HepG2 (cell line): ENCODE results near the gene EPB41L4A.

Experiments
- EP300 ChIP-seq, 3 experiments: sonication (generic) in 1 of 3; formaldehyde crosslinking in 1 of 3; IDR thresholded peaks; 2 replicates each; pipeline versions ENCODE4 v1.5.1 to v1.6.1; 2011 to 2020; ENCODE audit warnings: low read depth in 2 of 3, low read length in 2 of 3, borderline replicate concordance in 1 of 3, improper control_type of control experiment in 1 of 3, mild to moderate bottlenecking in 1 of 3, missing genetic modification reagents in 1 of 3, moderate library complexity in 1 of 3
- MBNL3 ChIP-seq: fragments of 250-450 bp; sonication (Bioruptor Pico); conservative IDR thresholded peaks from 2 replicates; pipeline ENCODE4 v1.8.0; 2022; ENCODE audit warnings: mild to moderate bottlenecking, inconsistent platforms
- PHB2 ChIP-seq: fragments of 450-650 bp; IDR thresholded peaks from 2 replicates; pipeline ENCODE4 v1.6.1; 2018; ENCODE audit not compliant: partially characterized antibody
- POLR2A ChIP-seq, 2 experiments: IDR thresholded peaks; 2 replicates each; pipeline ENCODE4 v1.6.1; 2011; ENCODE audit warnings: low read depth in 2 of 2, low read length in 2 of 2, mild to moderate bottlenecking in 1 of 2, moderate library complexity in 1 of 2; ENCODE audit not compliant: insufficient read depth in 1 of 2
- POLR2AphosphoS5 ChIP-seq: IDR thresholded peaks from 2 replicates; pipeline ENCODE4 v1.6.1; 2012; ENCODE audit warnings: low read depth, low read length
- TEF ChIP-seq: sonication (generic); formaldehyde crosslinking; IDR thresholded peaks from 2 replicates; pipeline ENCODE4 v1.5.0; 2020; ENCODE audit warnings: missing genetic modification reagents
- ZFAT ChIP-seq: sonication (generic); formaldehyde crosslinking; conservative IDR thresholded peaks from 2 replicates; pipeline ENCODE4 v1.8.1; 2023; ENCODE audit warnings: missing genetic modification reagents, inconsistent platforms
- TF ChIP-seq, protein P1 (sequence below): sonication (generic); formaldehyde crosslinking; IDR thresholded peaks from 2 replicates; pipeline ENCODE4 v1.5.0; 2020; ENCODE audit warnings: mild to moderate bottlenecking, missing genetic modification reagents, moderate library complexity
- TF ChIP-seq, protein P2 (sequence below): sonication (generic); formaldehyde crosslinking; IDR thresholded peaks from 2 replicates; pipeline ENCODE4 v1.5.0; 2020; ENCODE audit warnings: missing genetic modification reagents, mild to moderate bottlenecking, borderline replicate concordance

GRCh38 chr5:112329419-112330090, 89.5 kb downstream of the EPB41L4A start:
- TF ChIP-seq, protein P1, sequence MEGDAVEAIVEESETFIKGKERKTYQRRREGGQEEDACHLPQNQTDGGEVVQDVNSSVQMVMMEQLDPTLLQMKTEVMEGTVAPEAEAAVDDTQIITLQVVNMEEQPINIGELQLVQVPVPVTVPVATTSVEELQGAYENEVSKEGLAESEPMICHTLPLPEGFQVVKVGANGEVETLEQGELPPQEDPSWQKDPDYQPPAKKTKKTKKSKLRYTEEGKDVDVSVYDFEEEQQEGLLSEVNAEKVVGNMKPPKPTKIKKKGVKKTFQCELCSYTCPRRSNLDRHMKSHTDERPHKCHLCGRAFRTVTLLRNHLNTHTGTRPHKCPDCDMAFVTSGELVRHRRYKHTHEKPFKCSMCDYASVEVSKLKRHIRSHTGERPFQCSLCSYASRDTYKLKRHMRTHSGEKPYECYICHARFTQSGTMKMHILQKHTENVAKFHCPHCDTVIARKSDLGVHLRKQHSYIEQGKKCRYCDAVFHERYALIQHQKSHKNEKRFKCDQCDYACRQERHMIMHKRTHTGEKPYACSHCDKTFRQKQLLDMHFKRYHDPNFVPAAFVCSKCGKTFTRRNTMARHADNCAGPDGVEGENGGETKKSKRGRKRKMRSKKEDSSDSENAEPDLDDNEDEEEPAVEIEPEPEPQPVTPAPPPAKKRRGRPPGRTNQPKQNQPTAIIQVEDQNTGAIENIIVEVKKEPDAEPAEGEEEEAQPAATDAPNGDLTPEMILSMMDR, result no peak
- TF ChIP-seq PHB2, result no peak
- TF ChIP-seq POLR2AphosphoS5, result no peak
- TF ChIP-seq MBNL3 (CRISPR knock-in tag), result no peak
- no peak for TF ChIP-seq TEF
- TF ChIP-seq POLR2A (IDR thresholded peaks at IDR 0.05; ENCODE audit: insufficient read depth in 1 of 2, low read depth in 2 of 2, low read length in 2 of 2), result no peak
- no peak for TF ChIP-seq EP300 (IDR thresholded peaks at IDR 0.05; ENCODE audit: low read depth in 2 of 2, low read length in 2 of 2)
- no peak for TF ChIP-seq EP300 (CRISPR knock-in tag; IDR thresholded peaks at IDR 0.05; ENCODE audit: borderline replicate concordance)
- no peak for TF ChIP-seq ZFAT (CRISPR knock-in tag)
- TF ChIP-seq, protein P2, sequence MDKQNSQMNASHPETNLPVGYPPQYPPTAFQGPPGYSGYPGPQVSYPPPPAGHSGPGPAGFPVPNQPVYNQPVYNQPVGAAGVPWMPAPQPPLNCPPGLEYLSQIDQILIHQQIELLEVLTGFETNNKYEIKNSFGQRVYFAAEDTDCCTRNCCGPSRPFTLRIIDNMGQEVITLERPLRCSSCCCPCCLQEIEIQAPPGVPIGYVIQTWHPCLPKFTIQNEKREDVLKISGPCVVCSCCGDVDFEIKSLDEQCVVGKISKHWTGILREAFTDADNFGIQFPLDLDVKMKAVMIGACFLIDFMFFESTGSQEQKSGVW (CRISPR knock-in tag), result no peak
